Body of pancreas (tissue), 4 donors: Measurements from ENCODE around the gene ITIH5. TPM values are rescaled to one million over a fixed set of nuclear protein-coding genes. Genes with fewer than 3 reads are reported as not detected.
A peak's percentile ranks its signal among the peaks of the same experiment; 100 is the strongest.

Experiments
- ATAC-seq: fragments of 150-250 bp; one replicate; pipeline ENCODE4 v1.9.1; 2016
- DNase-seq, 4 donors: peaks; one replicate each; pipeline ENCODE4 v3.0.0-alpha.2; 2019
- H3K27ac ChIP-seq, 4 donors: fragments of 200-600 bp; sonication (generic); 1 replicate in 3 of 4; 2 replicates in 1 of 4; pipeline versions ENCODE4 v1.5.1 to v1.6.1; 2016 to 2019; ENCODE audit warnings: mild to moderate bottlenecking in 1 of 4, mixed read lengths in 1 of 4, moderate library complexity in 1 of 4
- H3K27me3 ChIP-seq, 2 donors: fragments of 200-600 bp; sonication (generic); one replicate each; pipeline ENCODE4 v1.6.0; 2016; ENCODE audit warnings: mild to moderate bottlenecking in 1 of 2
- H3K36me3 ChIP-seq, 2 donors: fragments of 200-600 bp; sonication (generic); replicated peaks in 1 of 2; 2 replicates each; pipeline ENCODE4 v1.5.1; 2016; ENCODE audit warnings: low read depth in 2 of 2; ENCODE audit not compliant: insufficient read depth in 1 of 2
- H3K4me1 ChIP-seq: fragments of 200-600 bp; sonication (generic); one replicate; pipeline ENCODE4 v1.6.0; 2016
- H3K4me3 ChIP-seq, 2 donors: fragments of 200-600 bp; sonication (generic); 1 replicate in 1 of 2; 2 replicates in 1 of 2; pipeline ENCODE4 v1.5.1; 2016 to 2019
- H3K9me3 ChIP-seq, 3 donors: fragments of 200-600 bp; sonication (generic); 1 replicate in 2 of 3; 2 replicates in 1 of 3; pipeline ENCODE4 v1.5.1; 2016
- CTCF ChIP-seq, 7 experiments: fragments of 450-650 bp in 4 of 7; fragments of 200-600 bp in 3 of 7; sonication (generic) in 3 of 7; IDR thresholded peaks; one replicate each; pipeline ENCODE4 v1.5.1; 2016 to 2019; ENCODE audit warnings: antibody characterized with exemption in 7 of 7
- POLR2A ChIP-seq, 3 donors: fragments of 450-650 bp; IDR thresholded peaks; one replicate each; pipeline ENCODE4 v1.6.1; 2016; ENCODE audit warnings: antibody characterized with exemption in 3 of 3, mild to moderate bottlenecking in 2 of 3
- WGBS, 2 donors: methylation state at CpG; one replicate each; pipeline ENCODE4 v1.1.5; 2017; 5-methylcytosine and 5-hydroxymethylcytosine counted together
- intact Hi-C: fragments of 100-400 bp; cut with DNase I; formaldehyde crosslinking; loops from one replicate; pipeline ENCODE4 v1.15.1; 2023
- total RNA-seq, 2 donors: library from RNA; depleted of rRNA; stranded (reverse); fragments of >200 nt; gene quantifications; one replicate each; pipeline ENCODE4 v1.1.0, GENCODE V29; 2016

The ITIH5 gene
- total RNA-seq, 2 donors from 2014 or later = 8.6 to 9.9 TPM

GRCh38 chr10:7561985-7562384 lies 104.8 kb downstream of the ITIH5 start:
- H3K27ac ChIP-seq = peak overlapping the region in 3 of 4 donors; percentile 63 to 77 (median 69)

GRCh38 chr10:7561216-7561893 lies 105.4 kb downstream of the ITIH5 start:
- 16% methylated on average over 17 to 19 of the region's 19 CpGs for WGBS, 2 donors
- TF ChIP-seq POLR2A (IDR thresholded peaks at IDR 0.05) = no peak
- peak in 3 of 7 experiments; percentile 10 to 24 (median 18) for TF ChIP-seq CTCF (IDR thresholded peaks at IDR 0.05)
- H3K4me3 ChIP-seq = no peak overlapping the region
- H3K27me3 ChIP-seq = no peaks in the 10 kb centered on the region
- peak overlapping the region; percentile 50 to 77 (median 66) for H3K27ac ChIP-seq
- peak; percentile 61 to 83 (median 78) for DNase-seq
- peaks cover 43% of the 10 kb centered on the region for H3K4me1 ChIP-seq
- H3K36me3 ChIP-seq = no peaks in the 10 kb centered on the region
- intact Hi-C loops = no loop called here
- ATAC-seq = peak; percentile 77
- H3K9me3 ChIP-seq = no peaks in the 10 kb centered on the region

More at GRCh38 chr10:7561985-7562384, 104.8 kb downstream of the ITIH5 start:
- ATAC-seq (no peak), DNase-seq (no peak)
- no peaks in the 10 kb centered on the region for H3K27me3 ChIP-seq
- no peak overlapping the region for H3K4me3 ChIP-seq
- no peak for TF ChIP-seq CTCF (IDR thresholded peaks at IDR 0.05)
- intact Hi-C loops = no loop called here
- no peaks in the 10 kb centered on the region for H3K9me3 ChIP-seq
- H3K36me3 ChIP-seq = no peaks in the 10 kb centered on the region
- WGBS, 2 donors = 63 to 66% methylated on average over 6 of the region's 6 CpGs
- H3K4me1 ChIP-seq = peaks cover 43% of the 10 kb centered on the region

- Histone ChIP-seq H3K4me1 (peaks cover 43% of the 10 kb centered on the region), H3K4me3 (no peak overlapping the region), H3K27ac (peak overlapping the region; percentile 13 to 77 (median 66)), H3K27me3 (no peaks in the 10 kb centered on the region), H3K36me3 (no peaks in the 10 kb centered on the region), H3K9me3 (no peaks in the 10 kb centered on the region)
- 23 to 33% methylated on average over 4 of the region's 4 CpGs for WGBS, 2 donors
- TF ChIP-seq CTCF (IDR thresholded peaks at IDR 0.05) (no peak), POLR2A (IDR thresholded peaks at IDR 0.05) (no peak)
- no peak for DNase-seq
- intact Hi-C loops = no loop called here
- ATAC-seq = peak; percentile 70
Observed at GRCh38 chr10:7560519-7560918, 106.2 kb downstream of the ITIH5 start.

GRCh38 chr10:7559386-7559785 lies 107.4 kb downstream of the ITIH5 start:
- WGBS, 2 donors = 55 to 66% methylated on average over 3 of the region's 3 CpGs
- TF ChIP-seq POLR2A (IDR thresholded peaks at IDR 0.05) = no peak
- TF ChIP-seq CTCF (IDR thresholded peaks at IDR 0.05) = no peak
- intact Hi-C loops = no loop called here
- DNase-seq (no peak), ATAC-seq (no peak)
- Histone ChIP-seq H3K4me1 (peaks cover 43% of the 10 kb centered on the region), H3K4me3 (no peak overlapping the region), H3K27ac (peak overlapping the region in 2 of 4 donors; percentile 69 to 77), H3K27me3 (no peaks in the 10 kb centered on the region), H3K36me3 (no peaks in the 10 kb centered on the region), H3K9me3 (no peaks in the 10 kb centered on the region)

- ATAC-seq (no peak), DNase-seq (no peak)
- no peaks in the 10 kb centered on the region for H3K9me3 ChIP-seq
- no peak overlapping the region for H3K27ac ChIP-seq
- WGBS, 2 donors = 85 to 88% methylated on average over 3 of the region's 3 CpGs
- no peak for TF ChIP-seq CTCF (IDR thresholded peaks at IDR 0.05)
- TF ChIP-seq POLR2A (IDR thresholded peaks at IDR 0.05) = no peak
- no peaks in the 10 kb centered on the region for H3K27me3 ChIP-seq
- peaks cover 38% of the 10 kb centered on the region for H3K4me1 ChIP-seq
- no peaks in the 10 kb centered on the region for H3K36me3 ChIP-seq
- intact Hi-C loops = no loop called here
- no peak overlapping the region for H3K4me3 ChIP-seq
Observed at GRCh38 chr10:7558036-7558435, 108.7 kb downstream of the ITIH5 start.
